H1 (cell line): ENCODE results near the gene PARD3. TPM values are rescaled to one million over a fixed set of nuclear protein-coding genes. Genes with fewer than 3 reads are reported as not detected.

ENCODE experiments used
- CTCF ChIA-PET: fragments of 300-600 bp; sonication (Branson Sonifier 250); formaldehyde crosslinking; loops from one replicate; lab custom pipeline; 2021; ENCODE audit not compliant: partially characterized antibody; lab: Charles Lee
- POLR2A ChIA-PET: fragments of 300-600 bp; sonication (Branson Sonifier 250); formaldehyde crosslinking; loops from one replicate; lab custom pipeline; 2021; ENCODE audit warnings: inconsistent platforms; ENCODE audit not compliant: partially characterized antibody; lab: Charles Lee
- DNase-seq, 2 experiments: peaks; one replicate each; pipeline versions ENCODE4 v3.0.0 to v3.0.0-alpha.2; 2010 to 2022; ENCODE audit warnings: low spot score in 2 of 2, low read depth in 1 of 2, mixed read lengths in 1 of 2
- FAIRE-seq: peaks from 2 replicates; lab custom pipeline; 2011; peaks lifted over from hg19 to GRCh38; lab: Jason Lieb, UNC
- H2AFZ ChIP-seq: 2 replicates; pipeline ENCODE4 v1.8.1; 2012; ENCODE audit warnings: low read length, inconsistent platforms
- H2AK5ac ChIP-seq: 2 replicates; pipeline ENCODE4 v1.6.1; 2013; ENCODE audit warnings: low read depth, low read length
- H2BK120ac ChIP-seq: replicated peaks from 2 replicates; pipeline ENCODE3; 2013; ENCODE audit warnings: low read depth, low read length, inconsistent platforms
- H2BK12ac ChIP-seq: 2 replicates; pipeline ENCODE4 v1.6.1; 2013; ENCODE audit warnings: low read depth, low read length
- H2BK15ac ChIP-seq: 2 replicates; pipeline ENCODE4 v1.6.1; 2013; ENCODE audit warnings: low read length
- H2BK20ac ChIP-seq: 2 replicates; pipeline ENCODE4 v1.6.1; 2013; ENCODE audit warnings: low read length
- H2BK5ac ChIP-seq: 2 replicates; pipeline ENCODE4 v1.6.1; 2013; ENCODE audit warnings: low read depth, low read length
- H3K14ac ChIP-seq: 2 replicates; pipeline ENCODE4 v1.6.1; 2013; ENCODE audit warnings: inconsistent platforms; ENCODE audit not compliant: insufficient read length
- H3K18ac ChIP-seq: 2 replicates; pipeline ENCODE4 v1.6.1; 2013; ENCODE audit warnings: low read length; ENCODE audit errors: extremely low read depth
- H3K23ac ChIP-seq: 2 replicates; pipeline ENCODE4 v1.6.1; 2013; ENCODE audit warnings: inconsistent platforms; ENCODE audit not compliant: insufficient read length
- H3K23me2 ChIP-seq: 2 replicates; pipeline ENCODE4 v1.6.1; 2013; ENCODE audit warnings: low read depth, low read length
- H3K27ac ChIP-seq: 2 replicates; pipeline ENCODE4 v1.6.1; 2011; ENCODE audit warnings: low read depth, low read length, inconsistent platforms
- H3K27me3 ChIP-seq, 4 experiments: replicated peaks in 1 of 4; 1 replicate in 1 of 4; 2 replicates in 3 of 4; pipeline versions ENCODE4 v1.6.1 to v1.8.1; 2011 to 2013; ENCODE audit warnings: low read length in 3 of 4, mild to moderate bottlenecking in 3 of 4, inconsistent platforms in 2 of 4, mixed read lengths in 2 of 4, moderate library complexity in 1 of 4; ENCODE audit not compliant: control insufficient read depth in 3 of 4, insufficient read depth in 3 of 4; ENCODE audit errors: extremely low read depth in 1 of 4
- H3K36me3 ChIP-seq, 4 experiments: 2 replicates each; pipeline versions ENCODE4 v1.6.1 to v1.8.1; 2011 to 2013; ENCODE audit warnings: mild to moderate bottlenecking in 4 of 4, low read length in 3 of 4, moderate library complexity in 2 of 4, control low read depth in 1 of 4, inconsistent platforms in 1 of 4; ENCODE audit not compliant: insufficient read depth in 4 of 4, control insufficient read depth in 2 of 4
- H3K4ac ChIP-seq: replicated peaks from 2 replicates; pipeline ENCODE3; 2013; ENCODE audit warnings: low read length, low read depth, mixed read lengths, inconsistent platforms; ENCODE audit not compliant: insufficient read length
- H3K4me1 ChIP-seq, 4 experiments: replicated peaks in 1 of 4; 1 replicate in 1 of 4; 2 replicates in 3 of 4; pipeline versions ENCODE4 v1.6.1 to v1.8.1; 2011 to 2013; ENCODE audit warnings: low read length in 3 of 4, inconsistent platforms in 2 of 4, mixed read lengths in 1 of 4; ENCODE audit not compliant: insufficient read depth in 4 of 4, control insufficient read depth in 3 of 4
- H3K4me2 ChIP-seq, 2 experiments: 2 replicates each; pipeline versions ENCODE4 v1.6.1 to v1.8.1; 2011 to 2013; ENCODE audit warnings: low read depth in 2 of 2, low read length in 2 of 2, control low read depth in 1 of 2, inconsistent platforms in 1 of 2, mild to moderate bottlenecking in 1 of 2; ENCODE audit not compliant: insufficient read depth in 1 of 2
- H3K4me3 ChIP-seq, 4 experiments: fragments of 200-600, 300-600 bp in 1 of 4; sonication (generic), shearing (Covaris generic), sonication (Bioruptor Twin) in 1 of 4; 2 replicates each; pipeline versions ENCODE4 v1.5.1 to v1.8.1; 2011 to 2016; ENCODE audit warnings: low read length in 4 of 4, low read depth in 3 of 4, control low read depth in 2 of 4, inconsistent platforms in 2 of 4, mild to moderate bottlenecking in 2 of 4, mixed read lengths in 1 of 4, moderate library complexity in 1 of 4; ENCODE audit not compliant: insufficient read depth in 2 of 4; ENCODE audit errors: extremely low read depth in 1 of 4
- H3K56ac ChIP-seq: replicated peaks from 2 replicates; pipeline ENCODE3; 2013; ENCODE audit warnings: low read depth, mild to moderate bottlenecking, mixed read lengths, low read length, inconsistent platforms; ENCODE audit not compliant: insufficient read length
- H3K79me1 ChIP-seq: 2 replicates; pipeline ENCODE4 v1.6.1; 2013; ENCODE audit warnings: low read depth, low read length, control low read depth
- H3K79me2 ChIP-seq, 2 experiments: 2 replicates each; pipeline versions ENCODE4 v1.6.1 to v1.8.1; 2012 to 2013; ENCODE audit warnings: low read length in 2 of 2, mild to moderate bottlenecking in 2 of 2, inconsistent platforms in 1 of 2; ENCODE audit not compliant: insufficient read depth in 2 of 2, control insufficient read depth in 1 of 2
- H3K9ac ChIP-seq, 4 experiments: replicated peaks in 1 of 4; 1 replicate in 1 of 4; 2 replicates in 3 of 4; pipeline versions ENCODE4 v1.6.1 to v1.8.1; 2011 to 2013; ENCODE audit warnings: low read depth in 3 of 4, low read length in 3 of 4, control low read depth in 2 of 4, mild to moderate bottlenecking in 2 of 4, moderate library complexity in 2 of 4, inconsistent platforms in 1 of 4; ENCODE audit errors: extremely low read depth in 1 of 4
- H3K9me3 ChIP-seq, 2 experiments: 2 replicates each; pipeline versions ENCODE4 v1.6.1 to v1.8.1; 2012 to 2013; ENCODE audit warnings: mild to moderate bottlenecking in 2 of 2, moderate library complexity in 2 of 2, control low read depth in 1 of 2, inconsistent platforms in 1 of 2, low read depth in 1 of 2, low read length in 1 of 2, mixed read lengths in 1 of 2; ENCODE audit not compliant: insufficient read depth in 2 of 2
- H4K20me1 ChIP-seq, 2 experiments: replicated peaks in 1 of 2; 2 replicates each; pipeline versions ENCODE3 to v1.8.1; 2011 to 2013; ENCODE audit warnings: inconsistent platforms in 2 of 2, low read length in 2 of 2, mild to moderate bottlenecking in 1 of 2; ENCODE audit not compliant: insufficient read depth in 2 of 2, control insufficient read depth in 1 of 2
- H4K5ac ChIP-seq: 2 replicates; pipeline ENCODE4 v1.6.1; 2013; ENCODE audit warnings: low read length, low read depth, mixed read lengths, inconsistent platforms; ENCODE audit not compliant: insufficient read length
- H4K8ac ChIP-seq: 2 replicates; pipeline ENCODE4 v1.8.0; 2013; ENCODE audit warnings: mild to moderate bottlenecking, moderate library complexity, low read length, inconsistent platforms; ENCODE audit not compliant: insufficient read depth; ENCODE audit errors: extremely low read depth
- H4K91ac ChIP-seq: replicated peaks from 2 replicates; pipeline ENCODE3; 2013; ENCODE audit warnings: low read length, mixed read lengths, inconsistent platforms; ENCODE audit not compliant: insufficient read length
- CEBPB ChIP-seq: IDR thresholded peaks from 2 replicates; pipeline ENCODE4 v1.6.1; 2012; ENCODE audit warnings: low read depth, low read length
- CHD1 ChIP-seq: IDR thresholded peaks from 2 replicates; pipeline ENCODE4 v1.6.1; 2012; ENCODE audit warnings: low read depth, low read length, improper control_type of control experiment
- E2F6 ChIP-seq: IDR thresholded peaks from 2 replicates; pipeline ENCODE4 v1.6.1; 2012; ENCODE audit warnings: inconsistent platforms
- JUN ChIP-seq: IDR thresholded peaks from 2 replicates; pipeline ENCODE4 v1.6.1; 2011; ENCODE audit warnings: low read depth, mild to moderate bottlenecking, improper control_type of control experiment, low read length
- KDM5A ChIP-seq: fragments of 200-600 bp; IDR thresholded peaks from 2 replicates; pipeline ENCODE4 v1.7.1; 2012; ENCODE audit warnings: mild to moderate bottlenecking, low read length, inconsistent platforms, mixed read lengths
- MAX ChIP-seq: IDR thresholded peaks from 2 replicates; pipeline ENCODE4 v1.6.1; 2012; ENCODE audit warnings: inconsistent platforms
- RAD21 ChIP-seq, 2 experiments: IDR thresholded peaks in 1 of 2; conservative IDR thresholded peaks in 1 of 2; 2 replicates each; pipeline ENCODE4 v1.6.1; 2011; ENCODE audit warnings: low read depth in 2 of 2, low read length in 2 of 2, improper control_type of control experiment in 1 of 2, inconsistent platforms in 1 of 2, mild to moderate bottlenecking in 1 of 2, moderate library complexity in 1 of 2
- SIRT6 ChIP-seq: IDR thresholded peaks from one replicate; pipeline ENCODE4 v1.7.1; 2012; ENCODE audit warnings: low read length, inconsistent platforms
- WGBS, 2 experiments: shearing (Covaris generic) in 1 of 2; methylation state at CpG; one replicate each; pipeline versions ENCODE4 v1.1.6 to v1.1.7; 2013 to 2015; ENCODE audit warnings: low lambda C conversion rate in 2 of 2, mixed read lengths in 2 of 2, inconsistent platforms in 1 of 2, low coverage in 1 of 2, missing lambda C conversion rate in 1 of 2; ENCODE audit not compliant: insufficient replicate concordance in 2 of 2, insufficient coverage in 1 of 2, insufficient read length in 1 of 2; ENCODE audit errors: extremely low coverage in 1 of 2, missing lambda C conversion rate in 1 of 2; 5-methylcytosine and 5-hydroxymethylcytosine counted together
- polyA plus RNA-seq, 7 experiments: library from polyadenylated mRNA; depleted of rRNA in 3 of 7; stranded (reverse) in 5 of 7; unstranded in 2 of 7; fragments of >200 nt in 5 of 7; fragments of 200-250 nt in 2 of 7; gene quantifications; 1 replicate in 5 of 7; 2 replicates in 1 of 7; 4 replicates in 1 of 7; pipeline versions ENCODE4 v1.2.1 to v1.2.3, GENCODE V29; 2011 to 2013; ENCODE audit warnings: missing spikeins in 2 of 7, mixed read lengths in 2 of 7
- total RNA-seq: library from RNA; stranded (reverse); fragmentation: NEBNext Ultra II Directional; extraction: Animal tissue kit (Norgen Biotek cat#: 25700); gene quantifications from 2 replicates; pipeline ENCODE4 v1.2.1, GENCODE V29; 2021

The PARD3 gene
- total and polyA plus RNA-seq, 2 of the 8 experiments (the other 6 are each of a cell fraction or from before 2014, with no cell fraction given) = 19.7 to 49.1 TPM

- Histone ChIP-seq H2BK12ac (no peak overlapping the region), H2BK15ac (no peak overlapping the region), H3K27me3 (no peaks in the 10 kb centered on the region), H2BK120ac (no peak overlapping the region), H3K4me2 (no peak overlapping the region), H3K9me3 (no peaks in the 10 kb centered on the region), H3K4me1 (no peaks in the 10 kb centered on the region), H3K9ac (no peak overlapping the region), H3K27ac (no peak overlapping the region), H3K79me1 (no peaks in the 10 kb centered on the region), H2AFZ (no peak overlapping the region), H4K20me1 (no peaks in the 10 kb centered on the region), H4K8ac (no peak overlapping the region), H3K79me2 (no peaks in the 10 kb centered on the region), H3K14ac (no peak overlapping the region), H4K91ac (no peak overlapping the region), H3K36me3 (no peaks in the 10 kb centered on the region), H3K23me2 (no peaks in the 10 kb centered on the region), H2BK20ac (no peak overlapping the region), H2AK5ac (no peak overlapping the region), H3K18ac (no peak overlapping the region), H4K5ac (no peak overlapping the region), H3K4me3 (no peak overlapping the region)
- FAIRE-seq (no peak), DNase-seq (no peak)
- CTCF ChIA-PET = interaction anchor here (1.0 to 2.7 kb wide), 4 partner anchors 28 to 900 kb away, joined by 3 to 7 read pairs (median 4); no protein-coding TSS in a partner anchor
- POLR2A ChIA-PET = no interaction called here
- 89% methylated on average over 1 of the region's 1 CpG; no CpG with 5 or more reads in 1 of the 2 experiments for WGBS, 2 experiments
- TF ChIP-seq SIRT6 = no peak
- TF ChIP-seq E2F6 = no peak
- TF ChIP-seq MAX = no peak
- peak in 1 of 2 experiments; percentile 1; a peak in 1 of 4 replicates for TF ChIP-seq RAD21 (IDR thresholded peaks at IDR 0.05 in 1 of 2, conservative IDR thresholded peaks at IDR 0.05 in 1 of 2; ENCODE audit: low read depth in 2 of 2, low read length in 2 of 2)
- no peak for TF ChIP-seq CEBPB
- TF ChIP-seq JUN = no peak
- no peak for TF ChIP-seq KDM5A
- TF ChIP-seq CHD1 = no peak
- TF ChIP-seq, all 59 proteins: peak for 1
- Histone ChIP-seq H3K23ac (no peak overlapping the region), H2BK5ac (no peak overlapping the region), H3K56ac (no peak overlapping the region), H3K4ac (no peak overlapping the region)
These were observed 591.4 kb downstream of the PARD3 start for GRCh38 chr10:34223658-34224057.
